ENCODE data around the gene MAP3K14. TPM values are rescaled to one million over a fixed set of nuclear protein-coding genes. Genes with fewer than 3 reads are reported as not detected.

MAP3K14 gene
- polyA plus RNA-seq (2012; rRNA removed) = 11.9 and 13.7 TPM in 2 replicates
- polyA plus RNA-seq (2012; cell fraction: cytosol; rRNA removed) = 4.4 and 7.2 TPM in 2 replicates
- polyA plus RNA-seq (2012; cell fraction: nucleus; rRNA removed) = 51.1 and 59.6 TPM in 2 replicates

DNA sequence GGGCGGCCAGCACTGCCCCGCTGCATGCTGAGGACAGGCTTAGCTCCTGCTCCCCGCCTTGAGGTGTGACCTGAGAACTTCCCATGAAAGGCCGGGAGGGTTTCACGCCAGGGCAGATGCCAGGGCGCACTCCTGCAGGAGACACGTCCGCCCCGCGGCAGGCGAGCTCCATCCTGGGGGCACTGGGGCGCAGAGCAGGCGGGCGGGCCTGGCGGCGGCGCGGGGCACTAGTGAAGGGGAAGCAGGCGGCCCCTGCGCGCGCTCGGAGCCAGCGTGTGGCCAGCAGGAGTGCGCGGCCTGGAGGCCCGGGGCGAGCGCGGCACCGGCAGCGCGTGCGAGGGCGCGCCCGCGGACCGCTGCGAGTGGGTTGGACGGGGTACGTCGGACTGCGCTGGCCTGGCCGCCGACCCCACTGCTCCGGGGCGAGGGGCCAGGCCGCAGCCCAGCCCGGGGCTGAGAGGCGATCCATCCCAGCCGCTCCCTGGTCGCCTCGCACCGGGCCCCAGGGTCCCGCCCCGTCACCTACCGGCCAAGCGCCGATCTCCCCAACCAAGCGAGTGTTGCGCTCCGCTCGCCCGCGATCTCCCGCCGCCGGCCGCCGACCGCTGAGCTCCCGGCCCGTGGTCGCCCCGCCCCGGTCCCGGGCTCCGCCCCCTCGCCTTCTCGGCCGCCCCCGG is at the start of gene MAP3K14:
Gene MAP3K14 (minus strand): TSS at position 587 of the 677 bp plus-strand sequence. CDS start 26,275 bp downstream, outside the sequence.
- Histone ChIP-seq H3K27ac (ENCODE audit: low read depth in 2 of 2, low read length in 1 of 2) (peak within 1 kb of the TSS; percentile 95 to 99), H3K4me1 (ENCODE audit: control insufficient read depth in 1 of 2, insufficient read depth in 2 of 2, low read depth in 1 of 2, low read length in 1 of 2) (peaks cover 54 to 59% of the 10 kb centered on the region in 2 experiments), H3K4me2 (peak within 1 kb of the TSS; percentile 92), H4K20me1 (ENCODE audit: insufficient read depth) (peaks cover 47% of the 10 kb centered on the region), H2AFZ (ENCODE audit: low read depth) (peak within 1 kb of the TSS; percentile 47; the same call in 1 of the 2 replicates), H3K4me3 (ENCODE audit: low read depth in 2 of 2, low read length in 1 of 2) (peak within 1 kb of the TSS; percentile 87 to 93), H3F3A (replicated peaks; ENCODE audit: insufficient read depth) (peaks cover 43% of the 10 kb centered on the region), H3K79me2 (ENCODE audit: insufficient read depth) (peaks cover 51% of the 10 kb centered on the region), H3K9me2 (no peaks in the 10 kb centered on the region), H3K36me3 (replicated peaks in 1 of 2; ENCODE audit: control insufficient read depth in 1 of 2, insufficient read depth in 2 of 2, low read length in 1 of 2) (no peaks in the 10 kb centered on the region), H3K9me3 (no peaks in the 10 kb centered on the region), H3K27me3 (ENCODE audit: insufficient read depth) (no peaks in the 10 kb centered on the region), H3K9ac (peak within 1 kb of the TSS; percentile 88)
- TF ChIP-seq FOSL2 (IDR thresholded peaks at IDR 0.05; ENCODE audit: borderline replicate concordance, low read depth) = no peak
- TF ChIP-seq POLR2AphosphoS5 (IDR thresholded peaks at IDR 0.05; ENCODE audit: low read depth, low read length) = peak; percentile 78
- TF ChIP-seq PBX3 (IDR thresholded peaks at IDR 0.05) = no peak
- TF ChIP-seq MXI1 (IDR thresholded peaks at IDR 0.05; ENCODE audit: low read depth, low read length) = no peak
- no peak; the same call in 1 of the 2 replicates for TF ChIP-seq RXRA (IDR thresholded peaks at IDR 0.05; ENCODE audit: borderline replicate concordance, low read depth)
- TF ChIP-seq CHD2 (IDR thresholded peaks at IDR 0.05; ENCODE audit: low read length, partially characterized antibody) = no peak
- no peak for TF ChIP-seq GABPA (IDR thresholded peaks at IDR 0.05; ENCODE audit: low read depth)
- TF ChIP-seq RAD21 (IDR thresholded peaks at IDR 0.05; ENCODE audit: low read length) = peak; percentile 39
- no peak for TF ChIP-seq ZBTB33 (IDR thresholded peaks at IDR 0.05; ENCODE audit: borderline replicate concordance, low read depth)
- no peak for TF ChIP-seq FOXM1 (IDR thresholded peaks at IDR 0.05; ENCODE audit: low read depth)
- no peak for TF ChIP-seq MEF2A (IDR thresholded peaks at IDR 0.05; ENCODE audit: borderline replicate concordance, low read depth)
- no peak for TF ChIP-seq EZH2phosphoT487 (IDR thresholded peaks at IDR 0.05; ENCODE audit: borderline replicate concordance, low read depth)
- peak; percentile 26 for TF ChIP-seq NRF1 (IDR thresholded peaks at IDR 0.05; ENCODE audit: low read depth, low read length)
- no peak for TF ChIP-seq NFIC (IDR thresholded peaks at IDR 0.05; ENCODE audit: borderline replicate concordance)
- TF ChIP-seq TCF12 (IDR thresholded peaks at IDR 0.05) = no peak
- TF ChIP-seq CTCF (IDR thresholded peaks at IDR 0.05) = peak; percentile 13; the same call in 1 of the 2 replicates
- TF ChIP-seq FOXJ3 (CRISPR knock-in tag; IDR thresholded peaks at IDR 0.05) = no peak
- TF ChIP-seq TAF1 (IDR thresholded peaks at IDR 0.05; ENCODE audit: borderline replicate concordance, low read depth, low read length) = peak; percentile 72; the same call in 1 of the 2 replicates
- TF ChIP-seq, protein P1, sequence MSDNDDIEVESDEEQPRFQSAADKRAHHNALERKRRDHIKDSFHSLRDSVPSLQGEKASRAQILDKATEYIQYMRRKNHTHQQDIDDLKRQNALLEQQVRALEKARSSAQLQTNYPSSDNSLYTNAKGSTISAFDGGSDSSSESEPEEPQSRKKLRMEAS (IDR thresholded peaks at IDR 0.05; ENCODE audit: low read depth) = no peak
- no peak; the same call in 1 of the 2 replicates for TF ChIP-seq SMC3 (IDR thresholded peaks at IDR 0.05; ENCODE audit: low read depth, low read length)
- no peak for TF ChIP-seq EP300 (IDR thresholded peaks at IDR 0.05; ENCODE audit: borderline replicate concordance in 1 of 2, low read depth in 1 of 2, low read length in 1 of 2)
- no CpG with 5 or more reads among the region's 83 CpGs for WGBS (ENCODE audit: low lambda C conversion rate)
- DNase-seq = peak; percentile 87
- CTCF ChIA-PET = interaction anchor here (0.6 to 4.8 kb wide), 24 partner anchors 9 to 515 kb away, joined by 3 to 28 read pairs (median 4); partner anchors contain the start of gene ACBD4
- POLR2A ChIA-PET = interaction anchor here (0.7 to 1.8 kb wide), 15 partner anchors 9 to 514 kb away, joined by 3 to 13 read pairs (median 4); no protein-coding TSS in a partner anchor

Data from SK-N-SH (cell line).